Right atrium auricular region (tissue), 2 donors: ENCODE measurements around the gene MRTFB. TPM values are rescaled to one million over a fixed set of nuclear protein-coding genes. Genes with fewer than 3 reads are reported as not detected.

Experiments
- DNase-seq: peaks from one replicate; pipeline ENCODE4 v3.0.0-alpha.2; 2019; ENCODE audit warnings: low spot score
- H3K27ac ChIP-seq, 2 donors: fragments of 200-600 bp; sonication (generic); 1 replicate in 1 of 2; 2 replicates in 1 of 2; pipeline ENCODE4 v1.5.1; 2016 to 2019
- H3K27me3 ChIP-seq, 2 donors: fragments of 200-600 bp; sonication (generic); one replicate each; pipeline versions ENCODE4 v1.5.1 to v1.6.0; 2017 to 2019
- H3K36me3 ChIP-seq: fragments of 200-600 bp; sonication (generic); one replicate; pipeline ENCODE4 v1.5.1; 2016
- H3K4me1 ChIP-seq, 2 donors: fragments of 200-600 bp; sonication (generic); one replicate each; pipeline versions ENCODE4 v1.5.1 to v1.6.0; 2017 to 2019
- H3K4me3 ChIP-seq, 2 donors: fragments of 200-600 bp; sonication (generic); 1 replicate in 1 of 2; 2 replicates in 1 of 2; pipeline ENCODE4 v1.5.1; 2017 to 2019; ENCODE audit warnings: mild to moderate bottlenecking in 1 of 2, moderate library complexity in 1 of 2
- H3K9me3 ChIP-seq, 2 donors: fragments of 200-600 bp; sonication (generic); one replicate each; pipeline ENCODE4 v1.5.1; 2019
- CTCF ChIP-seq, 2 donors: fragments of 200-600 bp; sonication (generic); IDR thresholded peaks; one replicate each; pipeline ENCODE4 v1.5.1; 2019; ENCODE audit warnings: antibody characterized with exemption in 2 of 2
- total RNA-seq, 2 donors: library from RNA; depleted of rRNA; stranded (reverse); fragments of >200 nt; gene quantifications; one replicate each; pipeline ENCODE4 v1.1.0, GENCODE V29; 2016

Gene MRTFB
- total RNA-seq, 2 donors from 2014 or later: 38.6 to 46.5 TPM

DNA sequence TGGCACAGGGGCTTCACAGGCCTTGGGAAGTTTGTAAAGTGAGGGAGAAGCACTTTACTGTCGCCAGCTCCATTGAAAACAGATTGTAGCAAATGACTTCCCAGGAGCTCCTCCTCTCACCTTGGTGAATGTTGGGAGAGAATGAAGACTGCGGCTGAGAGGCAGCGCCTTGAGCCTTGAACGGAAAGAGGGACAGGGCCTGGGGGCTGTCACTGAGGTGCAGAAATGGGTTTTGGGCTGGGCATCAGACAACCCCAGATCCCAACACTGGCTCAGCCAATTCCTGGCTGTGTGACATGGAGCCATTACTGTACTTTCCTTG is 603 bp upstream of the MRTFB start:
- DNase-seq: no peak
- H3K4me3 ChIP-seq: peak overlapping the region; percentile 89 to 94
- H3K4me1 ChIP-seq: peaks cover 0 to 19% of the 10 kb centered on the region in 2 donors
- no peak for TF ChIP-seq CTCF (IDR thresholded peaks at IDR 0.05)
- no peaks in the 10 kb centered on the region for H3K9me3 ChIP-seq
- H3K27ac ChIP-seq: peak overlapping the region; percentile 87 to 88
- H3K36me3 ChIP-seq: no peaks in the 10 kb centered on the region
- H3K27me3 ChIP-seq: no peaks in the 10 kb centered on the region

GRCh38 chr16:14071576-14072271 is 605 bp downstream of the MRTFB start:
- TF ChIP-seq CTCF (IDR thresholded peaks at IDR 0.05): no peak
- DNase-seq: no peak
- Histone ChIP-seq H3K27me3 (no peaks in the 10 kb centered on the region), H3K9me3 (no peaks in the 10 kb centered on the region), H3K4me1 (peaks cover 0 to 19% of the 10 kb centered on the region in 2 donors), H3K4me3 (peak overlapping the region; percentile 89 to 94), H3K27ac (peak overlapping the region; percentile 87 to 88), H3K36me3 (no peaks in the 10 kb centered on the region)

DNA sequence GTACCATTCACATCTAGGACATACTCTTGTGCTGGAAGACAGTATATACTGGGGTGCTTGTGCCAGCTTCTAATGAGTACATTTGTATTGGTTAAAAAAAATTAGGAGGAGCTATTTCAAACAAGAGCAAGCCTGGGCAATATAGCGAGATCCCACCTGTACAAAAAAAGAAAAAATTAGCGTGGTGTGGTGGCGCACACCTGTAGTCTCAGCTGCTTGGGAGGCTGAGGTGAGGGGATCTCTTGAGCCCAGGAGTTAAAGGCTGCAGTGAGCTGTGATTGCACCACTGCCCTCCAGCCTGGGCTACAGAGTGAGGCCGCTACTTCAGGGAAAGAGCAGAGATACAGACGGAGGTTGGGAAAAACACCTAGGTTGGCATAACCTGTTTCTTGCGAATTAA is 1.2 kb downstream of the MRTFB start:
- H3K36me3 ChIP-seq: no peaks in the 10 kb centered on the region
- H3K9me3 ChIP-seq: no peaks in the 10 kb centered on the region
- no peak for DNase-seq
- no peaks in the 10 kb centered on the region for H3K27me3 ChIP-seq
- peak overlapping the region; percentile 89 to 94 for H3K4me3 ChIP-seq
- H3K4me1 ChIP-seq: peaks cover 0 to 24% of the 10 kb centered on the region in 2 donors
- TF ChIP-seq CTCF (IDR thresholded peaks at IDR 0.05): no peak
- peak overlapping the region; percentile 87 to 88 for H3K27ac ChIP-seq

- peaks cover 0 to 29% of the 10 kb centered on the region in 2 donors for H3K4me1 ChIP-seq
- H3K27me3 ChIP-seq: no peaks in the 10 kb centered on the region
- no peaks in the 10 kb centered on the region for H3K9me3 ChIP-seq
- H3K36me3 ChIP-seq: no peaks in the 10 kb centered on the region
- no peak overlapping the region for H3K4me3 ChIP-seq
- DNase-seq: no peak
- no peak overlapping the region for H3K27ac ChIP-seq
- TF ChIP-seq CTCF (IDR thresholded peaks at IDR 0.05): no peak
Measured at GRCh38 chr16:14074544-14074943, 3.4 kb downstream of the MRTFB start.

DNA sequence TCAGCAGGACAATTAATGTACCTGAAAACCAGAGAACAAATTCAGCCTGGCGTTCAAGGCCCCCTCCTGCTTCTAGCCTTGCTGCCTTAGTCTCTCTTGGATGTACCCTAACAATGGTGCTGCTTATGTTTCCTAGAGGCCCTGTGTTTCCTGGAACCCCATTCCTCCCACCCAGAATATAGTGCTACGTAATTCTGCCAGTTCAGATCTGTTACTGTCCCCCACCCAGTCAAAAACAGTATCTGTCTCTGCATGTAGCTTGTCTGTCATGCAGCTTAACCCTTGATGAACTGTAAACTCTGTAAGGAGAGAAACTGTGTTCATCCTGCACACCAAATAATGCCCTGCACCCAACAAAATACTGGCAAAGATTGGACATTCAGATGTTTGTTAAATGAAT is 6.8 kb downstream of the MRTFB start:
- DNase-seq: no peak
- no peaks in the 10 kb centered on the region for H3K36me3 ChIP-seq
- H3K27ac ChIP-seq: no peak overlapping the region
- no peaks in the 10 kb centered on the region for H3K9me3 ChIP-seq
- no peak overlapping the region for H3K4me3 ChIP-seq
- no peaks in the 10 kb centered on the region for H3K27me3 ChIP-seq
- H3K4me1 ChIP-seq: peaks cover 0 to 15% of the 10 kb centered on the region in 2 donors
- TF ChIP-seq CTCF (IDR thresholded peaks at IDR 0.05): no peak

GRCh38 chr16:14086477-14086876 is 15.4 kb downstream of the MRTFB start:
- peaks cover 0 to 47% of the 10 kb centered on the region in 2 donors for H3K4me1 ChIP-seq
- H3K9me3 ChIP-seq: no peaks in the 10 kb centered on the region
- no peak overlapping the region for H3K27ac ChIP-seq
- no peak for DNase-seq
- no peaks in the 10 kb centered on the region for H3K27me3 ChIP-seq
- H3K4me3 ChIP-seq: no peak overlapping the region
- H3K36me3 ChIP-seq: no peaks in the 10 kb centered on the region
- no peak for TF ChIP-seq CTCF (IDR thresholded peaks at IDR 0.05)
